GM12872 (cell line): ENCODE results near the gene ACTR1A.

Experiments
- CTCF ChIP-seq: IDR thresholded peaks from 3 replicates; pipeline ENCODE4 v1.5.1; 2011; ENCODE audit warnings: low read depth, mild to moderate bottlenecking, low read length, moderate library complexity; ENCODE audit not compliant: insufficient read depth

ACTR1A gene

DNA sequence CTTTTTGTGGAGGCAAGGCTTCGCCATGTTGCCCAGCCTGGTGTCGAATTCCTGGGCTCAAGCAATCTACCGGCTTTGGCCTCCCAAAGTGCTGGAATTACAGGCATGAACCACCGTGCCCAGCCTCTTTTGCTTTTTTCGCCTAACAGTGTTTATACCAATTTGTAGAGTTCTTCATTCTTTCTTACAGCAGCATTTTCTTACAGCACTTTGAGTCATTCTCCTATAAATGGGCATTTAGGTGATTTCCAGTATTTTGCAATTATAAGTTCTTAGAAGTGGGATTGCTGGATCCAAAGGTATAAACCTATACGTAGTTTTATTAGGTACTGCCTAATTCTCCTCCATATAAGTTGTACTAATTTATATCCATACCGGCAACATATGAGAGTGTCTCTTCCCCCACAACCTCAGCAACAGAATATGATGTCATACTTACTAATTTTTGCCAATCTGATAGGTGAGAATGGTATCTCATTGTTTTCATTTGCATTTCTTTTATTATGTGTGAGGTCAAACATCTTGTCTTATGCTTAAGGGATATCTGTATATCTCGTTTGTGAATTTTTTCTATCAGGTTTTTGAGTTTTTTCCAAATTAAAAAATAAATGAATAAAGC lies 40.4 kb upstream of the ACTR1A start:
- TF ChIP-seq CTCF, result no peak

DNA sequence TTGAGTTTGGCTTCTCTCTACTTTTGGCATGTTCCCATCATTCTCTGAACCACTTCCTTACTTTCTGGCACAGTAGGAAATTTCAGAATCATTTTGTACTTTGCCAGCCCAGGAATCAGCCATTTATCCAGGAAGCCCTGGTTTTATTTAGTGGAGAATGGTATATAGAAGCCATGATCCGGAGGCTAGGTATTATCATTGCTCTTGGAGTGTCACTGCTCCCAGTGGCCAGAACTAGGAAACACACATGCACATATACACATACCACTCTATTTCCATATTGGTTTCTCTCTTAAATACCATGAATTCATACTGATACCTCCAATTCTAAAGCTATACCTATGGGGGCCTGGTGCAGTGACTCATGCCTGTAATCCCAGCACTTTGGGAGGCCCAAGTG lies 37.5 kb upstream of the ACTR1A start:
- TF ChIP-seq CTCF, result peak; percentile 72; the same call in 2 of the 3 replicates

GRCh38 chr10:102538811-102539210 lies 36.3 kb upstream of the ACTR1A start:
- TF ChIP-seq CTCF, result no peak

- TF ChIP-seq CTCF, result no peak
Observed at GRCh38 chr10:102537948-102538347, 35.4 kb upstream of the ACTR1A start.

- no peak for TF ChIP-seq CTCF
Observed at GRCh38 chr10:102537367-102537766, 34.9 kb upstream of the ACTR1A start.

DNA sequence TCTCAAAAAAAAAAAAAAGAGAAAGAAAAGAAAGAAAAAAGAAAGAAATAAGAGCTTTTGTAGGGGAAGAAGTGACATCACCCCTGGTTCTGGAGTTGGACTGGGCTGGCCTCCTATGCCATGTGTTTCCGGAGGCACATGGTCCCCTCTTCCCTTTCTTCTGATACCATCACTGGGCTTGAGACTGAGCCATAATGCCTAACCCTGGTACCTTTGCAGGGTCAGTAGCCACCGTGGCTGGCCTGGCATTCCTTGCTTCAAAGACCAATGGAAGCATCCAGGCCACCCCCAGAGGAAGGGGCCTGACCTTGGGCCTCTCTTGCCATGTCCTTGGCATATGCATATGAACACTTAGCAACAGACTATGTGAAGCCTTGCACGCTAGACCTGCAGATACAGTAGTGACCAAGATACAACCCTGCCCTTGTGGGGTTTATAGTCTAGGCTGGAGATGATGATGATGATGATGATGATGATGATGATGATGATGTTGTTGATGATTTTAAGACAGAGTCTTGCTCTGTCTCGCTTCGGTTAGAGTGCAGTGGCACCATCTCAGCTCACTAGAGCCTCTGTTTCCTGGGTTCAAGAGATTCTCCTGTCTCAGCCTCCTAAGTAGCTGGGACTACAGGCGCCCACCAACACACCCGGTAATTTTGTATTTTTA lies 33.1 kb upstream of the ACTR1A start:
- TF ChIP-seq CTCF, result no peak

DNA sequence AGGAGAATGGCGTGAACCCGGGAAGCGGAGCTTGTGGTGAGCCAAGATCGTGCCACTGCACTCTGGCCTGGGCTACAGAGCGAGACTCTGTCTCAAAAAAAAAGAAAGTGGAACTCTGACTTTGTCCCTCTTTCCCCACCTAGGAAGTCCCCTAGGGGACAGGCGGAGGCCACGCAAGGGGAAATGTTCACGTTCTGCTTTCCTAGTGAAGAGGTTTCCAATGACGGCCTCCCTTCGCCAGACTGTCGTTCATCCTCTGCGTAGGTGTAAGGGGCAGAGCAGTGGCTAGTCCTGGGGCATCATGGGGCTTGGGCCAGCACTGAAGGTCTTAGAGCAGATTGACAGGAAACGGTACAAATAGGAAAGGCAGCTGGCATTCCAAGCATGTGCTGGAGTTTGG lies 31.8 kb upstream of the ACTR1A start:
- no peak for TF ChIP-seq CTCF

- TF ChIP-seq CTCF, result no peak
Observed at GRCh38 chr10:102527546-102527945, 25.0 kb upstream of the ACTR1A start.
